GM23248 (cell line): ENCODE measurements around the gene WDR13.

Experiments used
- EZH2 ChIP-seq: fragments of 200-600 bp; sonication (generic); IDR thresholded peaks from 2 replicates; pipeline ENCODE4 v1.6.1; 2018; ENCODE audit warnings: antibody characterized with exemption, mild to moderate bottlenecking; ENCODE audit not compliant: insufficient read depth, poor library complexity, severe bottlenecking
- EZH2phosphoT487 ChIP-seq: fragments of 200-600 bp; sonication (generic); IDR thresholded peaks from 2 replicates; pipeline ENCODE4 v1.6.1; 2018; ENCODE audit warnings: antibody characterized with exemption, moderate library complexity, mild to moderate bottlenecking, low read depth; ENCODE audit not compliant: insufficient read depth

DNA sequence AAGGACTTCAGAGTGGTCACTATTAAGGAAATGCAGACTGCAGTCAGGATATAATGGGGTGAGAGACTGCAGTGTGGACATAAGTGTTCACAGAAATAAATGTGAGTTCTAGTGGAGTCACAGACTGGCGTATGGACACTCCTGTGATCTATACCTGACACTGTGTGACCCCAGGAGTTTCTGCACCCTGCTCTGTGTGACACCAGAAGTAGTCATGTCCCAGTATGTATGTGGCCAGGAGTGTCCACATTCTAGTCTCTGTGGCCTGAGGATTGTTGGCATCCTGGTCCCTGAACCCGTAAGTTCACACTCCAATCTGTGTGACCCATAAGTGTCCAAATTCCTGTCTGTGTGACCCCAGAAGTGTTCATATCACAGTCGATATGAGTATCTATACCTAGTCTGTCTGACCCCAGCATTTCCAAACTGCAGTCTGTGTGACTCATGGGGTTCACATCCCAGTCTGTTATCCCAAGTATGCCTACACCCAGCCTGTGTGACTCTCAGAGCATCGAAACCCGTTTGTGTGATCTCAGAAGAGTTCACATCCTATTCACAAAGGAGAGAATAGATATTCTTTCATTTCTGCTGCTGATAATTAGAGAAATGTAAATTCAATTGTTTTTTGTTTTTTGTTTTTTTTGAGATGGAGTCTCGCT, 16.3 kb downstream of the WDR13 start:
- TF ChIP-seq EZH2phosphoT487 (no peak), EZH2 (no peak)
